IPS-NIHi7 (cell line): ENCODE data around the gene IKZF1.

Source experiments
- DNase-seq: peaks from one replicate; pipeline ENCODE4 v3.0.0; 2012; ENCODE audit warnings: mixed read lengths; ENCODE audit errors: extremely low spot score

IKZF1 gene

GRCh38 chr7:50449881-50450589 lies 145.5 kb downstream of the IKZF1 start, which contains the start of gene FIGNL1:
Gene FIGNL1 (minus strand): TSS chr7:50450350. CDS start chr7:50447287, 3,063 bp downstream.
- DNase-seq: peak; percentile 77

DNA sequence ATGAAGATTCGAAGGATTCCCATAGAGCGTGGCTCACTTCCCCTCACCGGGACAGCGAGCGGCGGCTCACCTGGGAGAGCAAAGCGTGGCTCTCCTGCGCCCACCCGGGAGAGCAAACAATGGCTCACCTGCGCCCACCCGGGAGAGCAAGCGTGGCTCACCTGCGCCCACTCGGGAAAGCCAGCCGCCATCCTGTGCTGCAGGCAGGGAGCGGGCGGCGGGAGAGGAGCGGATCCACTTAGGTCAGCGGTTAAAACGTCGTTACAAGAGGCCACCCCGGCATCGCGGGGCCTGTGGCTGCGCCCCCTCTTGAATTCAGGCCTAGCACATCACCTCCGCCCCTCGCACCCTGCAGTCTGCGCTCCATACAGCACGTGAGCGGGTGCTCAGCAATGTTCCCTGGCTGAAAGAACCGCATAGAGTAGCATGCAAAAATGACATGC lies 146.1 kb downstream of the IKZF1 start:
- no peak for DNase-seq
